Smooth muscle cell (in vitro differentiated cells): ENCODE measurements around the gene ANKRD52. TPM values are rescaled to one million over a fixed set of nuclear protein-coding genes. Genes with fewer than 3 reads are reported as not detected.

ENCODE experiments used
- DNase-seq: peaks from one replicate; lab custom pipeline; 2025; ENCODE audit not compliant: unreplicated experiment; lab: John Stamatoyannopoulos, UW
- H2AFZ ChIP-seq: fragments of 200-600 bp; sonication (generic); 2 replicates; pipeline ENCODE4 v1.6.0; 2016; ENCODE audit warnings: antibody characterized with exemption, low read depth, mild to moderate bottlenecking
- H3F3A ChIP-seq: fragments of 200-600 bp; sonication (generic); 2 replicates; pipeline ENCODE4 v1.6.0; 2017; ENCODE audit warnings: antibody characterized with exemption, low read depth
- H3K27ac ChIP-seq: fragments of 200-600 bp; sonication (generic); 2 replicates; pipeline ENCODE4 v1.5.1; 2016; ENCODE audit warnings: low read depth, mild to moderate bottlenecking
- H3K27me3 ChIP-seq: fragments of 200-600 bp; sonication (generic); 2 replicates; pipeline ENCODE4 v1.6.1; 2016; ENCODE audit warnings: low read depth, mild to moderate bottlenecking
- H3K36me3 ChIP-seq: fragments of 200-600 bp; sonication (generic); 2 replicates; pipeline ENCODE4 v1.5.1; 2016; ENCODE audit warnings: low read depth
- H3K4me1 ChIP-seq: fragments of 200-600 bp; sonication (generic); 2 replicates; pipeline ENCODE4 v1.5.1; 2016; ENCODE audit warnings: low read depth
- H3K4me2 ChIP-seq: fragments of 200-600 bp; sonication (generic); 2 replicates; pipeline ENCODE4 v1.6.0; 2016; ENCODE audit warnings: mild to moderate bottlenecking
- H3K4me3 ChIP-seq: fragments of 200-600 bp; sonication (generic); 2 replicates; pipeline ENCODE4 v1.5.1; 2016; ENCODE audit warnings: mild to moderate bottlenecking
- H3K79me2 ChIP-seq: fragments of 200-600 bp; sonication (generic); 2 replicates; pipeline ENCODE4 v1.6.0; 2016; ENCODE audit warnings: low read depth, mild to moderate bottlenecking
- H3K9ac ChIP-seq: fragments of 200-600 bp; sonication (generic); 2 replicates; pipeline ENCODE4 v1.6.0; 2016; ENCODE audit warnings: low read depth
- H3K9me3 ChIP-seq: fragments of 200-600 bp; sonication (generic); replicated peaks from 2 replicates; pipeline ENCODE4 v1.5.1; 2016; ENCODE audit warnings: low read depth
- H4K20me1 ChIP-seq: fragments of 200-600 bp; sonication (generic); 2 replicates; pipeline ENCODE4 v1.6.0; 2016; ENCODE audit warnings: low read depth
- CTCF ChIP-seq: fragments of 200-600 bp; sonication (generic); IDR thresholded peaks from 2 replicates; pipeline ENCODE4 v1.5.1; 2017; ENCODE audit warnings: borderline replicate concordance, mild to moderate bottlenecking, antibody characterized with exemption; ENCODE audit not compliant: insufficient read depth, poor library complexity, severe bottlenecking
- WGBS: methylation state at CpG from one replicate; pipeline ENCODE4 v1.1.7; 2016; ENCODE audit warnings: low lambda C conversion rate; 5-methylcytosine and 5-hydroxymethylcytosine counted together
- polyA plus RNA-seq: library from polyadenylated mRNA; unstranded; fragments of >200 nt; fragmentation: Nextera tagmentation; extraction: Ambion mirVana; gene quantifications from 2 replicates; pipeline ENCODE4 v1.2.1, GENCODE V29; 2016
- total RNA-seq: library from RNA; depleted of rRNA; stranded (reverse); fragments of >200 nt; gene quantifications from 2 replicates; pipeline ENCODE4 v1.2.3, GENCODE V29; 2014

The ANKRD52 gene
- total and polyA plus RNA-seq, 2 experiments from 2014 or later = 32.5 to 49.9 TPM

DNA sequence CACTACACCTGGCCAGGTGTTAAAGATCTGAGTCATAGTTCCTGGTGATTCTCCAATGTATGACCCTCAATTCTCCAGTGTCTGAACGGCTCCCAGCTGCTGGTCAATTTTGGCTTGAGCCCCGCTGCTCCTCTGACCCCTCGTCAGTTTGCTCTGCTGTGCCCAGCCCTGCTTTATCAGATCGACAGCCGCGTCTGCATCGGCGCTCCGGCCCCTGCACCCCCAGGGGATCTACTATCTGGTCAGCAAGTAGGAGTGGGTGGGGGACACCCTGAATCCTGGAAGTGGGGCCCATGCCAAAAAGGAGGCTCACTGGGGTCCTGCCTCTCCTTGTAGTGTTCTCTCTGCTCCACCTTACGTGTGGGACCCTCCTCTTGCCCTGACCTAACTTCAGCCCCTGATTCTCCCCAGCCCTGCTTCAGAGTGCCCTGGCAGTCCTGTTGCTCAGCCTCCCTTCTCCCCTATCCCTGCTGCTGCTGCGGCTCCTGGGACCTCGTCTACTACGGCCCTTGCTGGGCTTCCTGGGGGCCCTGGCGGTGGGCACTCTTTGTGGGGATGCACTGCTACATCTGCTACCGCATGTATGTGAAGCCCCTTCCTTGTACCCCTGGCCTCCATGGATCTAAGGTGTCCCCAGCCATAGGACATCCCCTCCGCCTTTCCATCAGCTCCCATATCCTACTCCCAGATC, 23.3 kb downstream of the ANKRD52 start:
- no peak for TF ChIP-seq CTCF
- no peak overlapping the region for H3K9ac ChIP-seq
- no peak for DNase-seq
- H2AFZ ChIP-seq = no peak overlapping the region
- WGBS = 90% methylated on average over 16 of the region's 16 CpGs
- no peak overlapping the region for H3K4me3 ChIP-seq
- no peaks in the 10 kb centered on the region for H3K36me3 ChIP-seq
- no peak overlapping the region for H3K27ac ChIP-seq
- H3K79me2 ChIP-seq = no peaks in the 10 kb centered on the region
- H3K4me1 ChIP-seq = no peaks in the 10 kb centered on the region
- peaks cover 4% of the 10 kb centered on the region for H3F3A ChIP-seq
- peaks cover 24% of the 10 kb centered on the region for H4K20me1 ChIP-seq
- H3K9me3 ChIP-seq = no peaks in the 10 kb centered on the region
- H3K27me3 ChIP-seq = no peaks in the 10 kb centered on the region
- no peak overlapping the region for H3K4me2 ChIP-seq

DNA sequence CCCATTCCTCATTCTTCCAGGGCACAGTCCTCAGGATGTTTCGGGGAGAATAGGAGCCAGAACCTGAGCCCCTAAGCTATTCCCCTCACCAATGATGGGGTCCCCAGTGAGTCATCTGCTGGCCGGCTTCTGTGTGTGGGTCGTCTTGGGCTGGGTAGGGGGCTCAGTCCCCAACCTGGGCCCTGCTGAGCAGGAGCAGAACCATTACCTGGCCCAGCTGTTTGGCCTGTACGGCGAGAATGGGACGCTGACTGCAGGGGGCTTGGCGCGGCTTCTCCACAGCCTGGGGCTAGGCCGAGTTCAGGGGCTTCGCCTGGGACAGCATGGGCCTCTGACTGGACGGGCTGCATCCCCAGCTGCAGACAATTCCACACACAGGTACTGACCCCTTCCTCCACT, 27.0 kb downstream of the ANKRD52 start:
- no peaks in the 10 kb centered on the region for H3K4me1 ChIP-seq
- H3K79me2 ChIP-seq = no peaks in the 10 kb centered on the region
- H4K20me1 ChIP-seq = no peaks in the 10 kb centered on the region
- no peak overlapping the region for H3K27ac ChIP-seq
- no peak for TF ChIP-seq CTCF
- H3K9ac ChIP-seq = no peak overlapping the region
- H3K27me3 ChIP-seq = no peaks in the 10 kb centered on the region
- WGBS = 83% methylated on average over 11 of the region's 11 CpGs
- peaks cover 4% of the 10 kb centered on the region for H3F3A ChIP-seq
- H3K9me3 ChIP-seq = no peaks in the 10 kb centered on the region
- H3K4me2 ChIP-seq = no peak overlapping the region
- H3K36me3 ChIP-seq = no peaks in the 10 kb centered on the region
- no peak overlapping the region for H2AFZ ChIP-seq
- peak overlapping the region; percentile 24 for H3K4me3 ChIP-seq
- DNase-seq = no peak

DNA sequence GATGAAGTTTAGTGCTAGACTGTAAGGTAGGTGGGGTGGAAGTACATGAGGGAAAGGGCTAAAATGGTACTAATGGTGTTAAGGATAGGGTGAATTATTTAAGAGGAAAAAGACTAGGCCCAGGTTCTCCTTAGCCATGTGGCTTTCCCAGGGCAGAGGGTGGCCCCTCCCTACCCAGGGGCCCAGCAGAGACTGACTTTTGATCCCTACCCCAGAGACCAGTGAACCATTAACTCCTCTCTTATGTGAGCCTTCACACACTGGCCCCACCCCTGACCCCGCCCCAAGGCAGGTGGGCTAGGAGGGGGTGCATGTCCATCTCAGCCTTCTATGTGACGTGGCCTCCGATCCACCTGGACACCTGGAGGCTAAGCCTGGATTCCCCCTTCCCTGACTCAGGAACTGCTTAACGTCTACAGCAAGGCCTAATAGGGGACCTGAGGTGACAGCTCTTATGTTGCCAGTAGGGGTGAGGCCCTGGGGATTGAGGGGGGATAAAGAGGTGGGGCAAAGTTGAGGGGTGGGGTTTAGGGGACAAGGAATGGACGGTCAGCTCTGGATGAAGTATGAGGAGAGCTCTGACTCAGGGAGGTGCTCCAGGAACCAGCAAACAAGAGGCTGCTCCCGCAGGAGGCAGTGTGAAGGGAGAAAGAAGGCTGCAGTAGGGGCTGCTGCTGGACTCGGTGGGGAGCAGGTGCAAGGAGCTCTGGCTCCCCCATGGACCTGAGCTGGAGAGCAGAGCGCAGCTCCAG, 27.6 kb downstream of the ANKRD52 start:
- 75% methylated on average over 8 of the region's 8 CpGs for WGBS
- Histone ChIP-seq H3K27me3 (no peaks in the 10 kb centered on the region), H2AFZ (no peak overlapping the region), H3K9me3 (no peaks in the 10 kb centered on the region), H3F3A (peaks cover 4% of the 10 kb centered on the region), H4K20me1 (no peaks in the 10 kb centered on the region), H3K4me2 (no peak overlapping the region), H3K27ac (no peak overlapping the region), H3K4me1 (no peaks in the 10 kb centered on the region), H3K9ac (no peak overlapping the region), H3K36me3 (no peaks in the 10 kb centered on the region), H3K79me2 (no peaks in the 10 kb centered on the region), H3K4me3 (peak overlapping the region; percentile 24)
- no peak for TF ChIP-seq CTCF
- DNase-seq = no peak
